NCI-H2171 (cell line): ENCODE measurements around the gene TMEM132C.
A peak's percentile ranks its signal among the peaks of the same experiment; 100 is the strongest.

ENCODE experiments used
- DNase-seq: peaks from one replicate; lab custom pipeline; 2025; lab: John Stamatoyannopoulos, UW

The TMEM132C gene

GRCh38 chr12:128339126-128339520 lies 72.2 kb downstream of the TMEM132C start:
- DNase-seq: no peak

- no peak for DNase-seq
Observed at GRCh38 chr12:128339631-128340030, 72.7 kb downstream of the TMEM132C start.

GRCh38 chr12:128353301-128353700 lies 86.3 kb downstream of the TMEM132C start:
- no peak for DNase-seq

DNA sequence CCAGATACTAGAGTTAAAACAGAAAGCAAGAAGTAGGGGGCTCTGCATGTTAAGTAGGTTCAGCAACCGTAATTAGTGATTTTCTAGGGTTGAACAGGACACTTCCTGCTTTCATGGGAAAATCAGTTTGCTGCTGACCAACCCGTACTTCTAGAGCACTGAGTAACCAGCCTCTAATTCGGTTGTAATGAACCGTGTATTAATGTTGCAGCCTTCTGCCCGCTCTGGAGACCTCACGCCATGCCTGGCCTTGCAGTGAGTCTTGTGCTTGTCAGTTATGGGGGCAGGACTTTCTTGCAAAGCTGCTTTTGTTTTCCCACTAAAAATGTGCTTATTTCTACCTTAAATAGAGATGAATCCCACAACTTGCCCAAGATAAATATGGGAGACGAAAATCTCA lies 89.6 kb downstream of the TMEM132C start:
- DNase-seq: no peak

- no peak for DNase-seq
Observed at GRCh38 chr12:128361400-128361995, 94.5 kb downstream of the TMEM132C start.

DNA sequence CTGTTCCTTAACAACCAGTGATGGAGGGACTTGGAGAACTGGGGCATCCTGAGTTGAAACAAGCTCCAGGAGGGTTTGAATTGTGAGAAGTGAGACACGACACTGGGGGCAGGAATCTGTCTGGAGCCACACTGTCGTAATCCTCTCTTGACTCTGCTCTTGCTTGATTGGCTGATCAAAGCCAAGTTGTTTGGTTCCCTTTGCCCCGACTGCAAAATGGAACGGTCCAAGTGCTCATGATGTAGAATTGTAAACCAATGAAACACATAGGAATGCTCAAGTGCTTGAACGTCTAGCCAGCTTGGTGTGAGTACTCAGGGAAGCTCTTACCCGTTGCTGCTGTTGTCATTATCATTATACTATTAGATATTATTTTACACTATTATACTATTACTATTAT lies 98.1 kb downstream of the TMEM132C start:
- DNase-seq: no peak

GRCh38 chr12:128365651-128366231 lies 98.8 kb downstream of the TMEM132C start:
- DNase-seq: no peak

DNA sequence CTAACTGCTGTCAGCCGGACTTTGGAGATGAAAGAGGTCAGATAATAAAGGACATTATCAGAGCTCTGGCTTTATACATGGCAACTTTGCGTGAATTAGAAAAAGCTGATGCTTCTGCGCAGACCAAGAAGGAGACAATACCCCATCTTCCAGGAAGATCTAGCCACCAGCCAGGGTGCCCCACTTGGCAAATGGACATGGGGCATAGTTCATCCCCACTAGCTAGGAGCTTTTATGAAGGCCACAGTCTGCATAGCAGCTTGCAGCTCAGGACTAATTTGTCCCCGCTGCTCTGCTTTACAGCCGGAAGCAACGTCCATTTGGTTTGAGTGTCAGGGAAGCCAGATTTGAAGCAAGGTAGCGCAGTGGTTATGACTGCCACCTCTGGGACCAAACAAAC lies 101.0 kb downstream of the TMEM132C start:
- no peak for DNase-seq

- no peak for DNase-seq
Observed at GRCh38 chr12:128381541-128381940, 114.6 kb downstream of the TMEM132C start.

- DNase-seq: no peak
Observed at GRCh38 chr12:128381946-128382345, 115.0 kb downstream of the TMEM132C start.

DNA sequence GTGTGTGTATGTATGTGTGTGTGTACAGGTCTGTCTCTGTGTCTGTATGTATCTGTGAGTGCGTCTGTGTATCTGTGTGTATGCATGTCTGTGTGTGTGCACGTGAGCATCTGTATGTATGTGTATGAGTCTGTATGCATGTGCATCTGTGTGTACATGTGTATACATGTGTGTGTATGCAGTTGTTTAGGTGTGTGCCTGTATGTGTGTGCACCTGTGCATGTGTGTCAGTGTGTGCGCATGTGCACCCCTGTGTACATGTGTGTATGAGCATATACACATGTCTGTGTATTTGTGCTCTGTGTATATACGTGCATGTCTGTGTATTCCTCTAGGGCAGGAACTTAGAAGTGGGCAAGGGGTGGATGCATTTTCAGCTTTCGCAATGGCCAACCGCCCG lies 116.0 kb downstream of the TMEM132C start:
- DNase-seq: no peak

- no peak for DNase-seq
Observed at GRCh38 chr12:128383357-128383937, 116.5 kb downstream of the TMEM132C start.

GRCh38 chr12:128385736-128386135 lies 118.8 kb downstream of the TMEM132C start:
- no peak for DNase-seq

DNA sequence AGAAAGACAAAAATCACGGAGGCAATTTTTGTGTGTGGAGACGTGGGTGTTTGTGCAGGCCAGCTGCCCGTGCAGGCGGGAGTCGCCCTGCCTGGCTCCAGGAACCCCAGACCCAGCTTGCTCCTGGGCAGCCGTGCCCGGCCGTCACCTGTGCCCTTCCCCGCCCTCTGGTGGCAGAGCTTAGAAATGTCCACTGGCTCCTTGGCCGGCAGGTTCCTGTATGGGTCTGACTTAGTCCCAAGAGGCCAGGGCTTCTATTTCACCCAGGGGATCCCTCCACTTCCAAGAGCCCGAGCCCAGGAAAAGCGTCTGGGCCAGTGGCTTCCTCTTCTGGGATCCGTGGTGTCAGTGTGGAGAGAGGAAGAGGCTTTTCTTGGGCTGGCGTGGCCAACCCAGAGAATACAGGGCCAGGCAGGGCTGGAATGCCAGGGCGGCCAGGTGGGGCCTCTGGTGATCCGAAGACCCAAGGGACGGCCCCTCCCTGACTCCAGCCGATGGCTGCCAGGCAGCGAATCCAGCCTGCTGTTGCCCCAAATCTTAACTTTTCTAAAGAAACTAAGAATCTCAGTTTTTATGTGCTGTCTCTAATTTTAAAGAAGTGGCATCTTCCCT lies 120.9 kb downstream of the TMEM132C start:
- peak; percentile 1 for DNase-seq

- DNase-seq: peak; percentile 3
Observed at GRCh38 chr12:128388461-128389000, 121.6 kb downstream of the TMEM132C start.

- no peak for DNase-seq
Observed at GRCh38 chr12:128393346-128393745, 126.4 kb downstream of the TMEM132C start.

DNA sequence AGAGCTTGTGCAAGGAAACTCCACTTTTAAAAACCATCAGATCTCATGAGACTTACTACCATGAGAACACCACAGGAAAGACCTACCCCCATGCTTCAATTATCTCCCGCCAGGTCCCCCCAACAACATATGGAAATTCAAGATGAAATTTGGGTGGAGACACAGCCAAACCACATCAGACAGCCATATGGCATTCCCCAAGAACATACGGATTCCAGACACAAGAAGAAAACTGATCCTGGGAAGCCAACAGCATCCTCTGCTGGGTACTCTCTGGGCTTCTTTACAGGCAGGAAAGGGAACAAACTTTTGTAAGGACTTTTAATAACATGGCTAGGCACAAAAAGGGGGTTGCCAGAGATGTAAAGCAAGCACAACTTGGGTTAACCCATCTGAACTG lies 127.2 kb downstream of the TMEM132C start:
- peak; percentile 11 for DNase-seq

- DNase-seq: no peak
Observed at GRCh38 chr12:128399253-128399652, 132.3 kb downstream of the TMEM132C start.

GRCh38 chr12:128402486-128403243 lies 135.7 kb downstream of the TMEM132C start:
- DNase-seq: no peak

GRCh38 chr12:128408669-128409068 lies 141.7 kb downstream of the TMEM132C start:
- DNase-seq: no peak

DNA sequence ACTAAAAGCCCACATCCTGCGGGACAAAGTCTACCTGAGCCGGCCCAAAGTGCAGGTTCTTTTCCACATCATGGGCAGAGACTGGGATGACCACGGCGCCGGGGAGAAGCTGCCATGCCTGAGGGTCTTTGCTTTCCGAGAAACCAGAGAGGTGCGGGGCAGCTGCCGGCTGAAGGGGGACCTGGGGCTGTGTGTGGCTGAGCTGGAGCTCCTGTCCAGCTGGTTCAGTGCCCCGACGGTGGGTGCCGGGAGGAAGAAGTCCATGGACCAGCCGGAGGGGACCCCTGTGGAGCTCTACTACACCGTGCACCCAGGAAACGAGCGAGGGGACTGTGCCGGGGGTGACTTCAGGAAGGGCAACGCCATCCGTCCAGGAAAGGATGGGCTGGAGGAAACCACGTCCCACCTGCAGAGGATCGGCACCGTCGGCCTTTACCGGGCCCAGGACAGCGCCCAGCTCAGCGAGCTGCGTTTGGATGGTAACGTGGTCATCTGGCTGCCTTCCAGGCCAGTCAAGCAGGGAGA lies 148.1 kb downstream of the TMEM132C start:
- no peak for DNase-seq

DNA sequence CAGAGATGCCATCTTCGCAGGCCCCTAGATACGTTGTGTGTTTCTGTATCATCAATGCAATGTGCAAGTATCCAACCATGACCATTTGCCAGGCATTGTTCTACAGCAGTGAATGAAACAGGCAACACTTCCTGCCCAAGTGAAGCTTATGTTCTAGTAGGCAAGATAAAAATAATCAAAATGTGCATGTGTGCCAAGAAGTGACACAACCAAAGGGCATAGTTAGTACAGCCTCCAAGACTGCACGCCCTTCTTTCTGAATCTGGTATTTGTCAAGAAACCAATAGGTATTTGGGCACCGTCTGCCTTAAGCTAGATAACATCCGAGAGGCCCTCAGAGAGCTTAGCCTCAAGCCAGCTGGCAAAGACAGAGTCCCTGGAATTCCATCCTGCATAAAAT lies 152.0 kb downstream of the TMEM132C start:
- DNase-seq: no peak
